ENCODE measurements around the gene SERPINF2. TPM values are rescaled to one million over a fixed set of nuclear protein-coding genes. Genes with fewer than 3 reads are reported as not detected.
"Not testable (repeated sequence)": the region's sequence is repeated elsewhere in the genome, so short reads cannot be mapped to it uniquely, and the experiment has no call there.

The SERPINF2 gene
- total RNA-seq, 1 donor from 2014 or later, result 1.2 TPM

DNA sequence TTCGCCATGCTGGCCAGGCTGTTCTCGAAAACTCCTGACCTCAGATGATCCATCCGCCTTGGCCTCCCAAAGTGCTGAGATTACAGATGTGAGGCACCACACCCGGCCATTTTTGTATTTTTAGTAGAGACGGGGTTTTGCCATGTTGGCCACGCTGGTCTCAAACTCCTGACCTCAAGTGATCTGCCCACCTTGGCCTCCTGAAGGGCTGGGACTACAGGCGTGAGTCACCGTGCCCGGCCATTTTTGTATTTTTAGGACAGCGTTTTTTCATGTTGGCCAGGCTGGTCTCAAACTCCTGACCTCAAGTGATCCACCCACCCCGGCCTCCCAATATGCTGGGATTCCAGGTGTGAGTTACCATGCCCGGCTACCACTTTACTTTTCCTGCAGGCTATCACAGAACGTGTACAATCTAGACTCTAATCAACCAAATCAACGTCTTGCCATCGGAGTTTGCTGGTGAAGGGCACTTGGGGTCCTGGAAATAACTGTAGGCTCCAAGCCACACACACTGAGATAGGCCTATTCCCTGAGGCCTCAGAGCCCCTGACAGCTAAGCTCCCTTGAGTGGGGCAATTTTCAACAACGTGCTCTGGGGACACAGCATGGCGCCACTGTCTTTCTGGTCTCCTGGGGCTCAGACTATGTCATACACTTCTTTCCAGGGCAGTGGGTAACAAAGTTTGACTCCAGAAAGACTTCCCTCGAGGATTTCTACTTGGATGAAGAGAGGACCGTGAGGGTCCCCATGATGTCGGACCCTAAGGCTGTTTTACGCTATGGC, 31.9 kb downstream of the SERPINF2 start:
- DNase-seq (ENCODE audit: low spot score), result no peak
- intact Hi-C loops (cut with DNase I), result no loop called here

DNA sequence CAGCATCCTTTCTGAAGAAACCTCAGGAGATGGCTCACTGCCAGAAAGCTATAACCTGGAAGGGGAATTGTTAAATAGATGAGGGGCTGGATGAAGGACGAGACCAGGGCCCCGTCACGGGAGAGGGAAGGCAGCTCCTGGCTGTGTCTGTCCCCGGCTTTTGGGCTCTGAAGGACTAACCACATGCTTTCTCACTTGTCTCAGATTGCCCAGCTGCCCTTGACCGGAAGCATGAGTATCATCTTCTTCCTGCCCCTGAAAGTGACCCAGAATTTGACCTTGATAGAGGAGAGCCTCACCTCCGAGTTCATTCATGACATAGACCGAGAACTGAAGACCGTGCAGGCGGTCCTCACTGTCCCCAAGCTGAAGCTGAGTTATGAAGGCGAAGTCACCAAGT, 33.7 kb downstream of the SERPINF2 start:
- intact Hi-C loops (cut with DNase I), result no loop called here
- DNase-seq (ENCODE audit: low spot score), result no peak

DNA sequence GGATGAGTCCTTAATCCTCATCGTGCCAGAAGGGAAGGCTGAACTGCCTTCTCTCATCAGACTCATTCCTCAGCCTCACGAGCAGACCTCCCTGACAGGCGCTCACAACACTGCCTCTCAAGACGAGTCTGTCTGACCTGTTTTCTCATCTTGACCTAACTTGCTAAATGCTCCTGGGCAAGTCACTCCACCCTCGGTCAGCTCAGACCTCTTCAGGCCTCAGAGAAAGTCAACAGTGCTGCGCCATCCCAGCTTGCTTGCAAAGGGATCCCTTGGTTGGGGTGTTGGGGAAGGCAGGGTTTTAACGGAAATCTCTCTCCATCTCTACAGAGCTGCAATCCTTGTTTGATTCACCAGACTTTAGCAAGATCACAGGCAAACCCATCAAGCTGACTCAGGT, 34.2 kb downstream of the SERPINF2 start:
- DNase-seq (ENCODE audit: low spot score), result no peak
- intact Hi-C loops (cut with DNase I), result no loop called here

DNA sequence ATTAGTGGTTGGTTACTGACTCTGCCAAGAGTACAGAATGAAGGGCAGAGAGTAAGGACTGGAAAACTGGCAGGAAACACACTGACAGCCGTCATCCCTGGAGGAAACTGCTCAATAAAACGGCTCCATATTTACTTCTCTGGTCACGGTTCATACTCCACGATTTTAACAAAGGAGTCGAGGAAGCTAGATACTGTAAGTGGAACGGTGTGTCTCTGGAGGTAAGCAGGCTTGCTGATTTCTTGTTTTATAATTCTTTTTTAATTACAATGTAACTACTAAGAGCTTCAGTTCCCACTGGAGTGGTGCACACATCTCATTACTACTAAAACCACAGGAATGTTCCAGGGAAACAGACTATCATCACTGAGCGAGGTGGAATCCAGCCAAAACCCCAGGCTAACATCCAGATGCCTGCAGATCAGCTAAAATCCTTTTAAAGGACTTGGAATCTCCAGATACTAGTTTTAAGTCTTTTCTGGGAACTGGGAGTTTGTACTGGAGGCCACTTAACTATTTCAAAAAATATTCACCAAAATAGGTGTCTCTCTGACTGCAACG, 37.0 kb downstream of the SERPINF2 start:
- no peak for DNase-seq (ENCODE audit: low spot score)
- intact Hi-C loops (cut with DNase I), result loop anchor here (5.0 kb wide), 2 partner anchors 107 to 202 kb away; no protein-coding TSS in a partner anchor

DNA sequence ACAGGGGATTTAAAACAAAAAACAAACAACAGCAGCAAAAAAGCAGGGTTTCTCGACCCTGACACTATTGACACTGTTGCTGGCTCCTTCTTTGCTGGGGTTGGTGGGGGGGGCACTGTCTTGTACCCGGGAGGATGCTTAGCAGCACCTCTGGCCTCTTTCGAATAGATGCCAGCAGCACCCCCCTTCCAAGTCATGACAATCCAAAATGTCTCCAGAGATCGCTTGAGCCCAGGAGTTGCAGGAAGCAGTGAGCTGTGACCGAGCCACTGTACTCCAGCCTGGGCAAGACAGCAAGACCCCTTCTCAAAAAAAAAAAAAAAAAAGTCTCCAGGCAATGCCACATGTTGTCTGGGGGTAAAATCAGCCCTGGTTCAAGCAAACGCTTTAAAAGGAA, 39.5 kb downstream of the SERPINF2 start:
- intact Hi-C loops (cut with DNase I), result loop anchor here (2.0 to 5.0 kb wide), 4 partner anchors 57 to 205 kb away; partner anchors contain the start of gene WDR81
- DNase-seq (ENCODE audit: low spot score), result no peak

DNA sequence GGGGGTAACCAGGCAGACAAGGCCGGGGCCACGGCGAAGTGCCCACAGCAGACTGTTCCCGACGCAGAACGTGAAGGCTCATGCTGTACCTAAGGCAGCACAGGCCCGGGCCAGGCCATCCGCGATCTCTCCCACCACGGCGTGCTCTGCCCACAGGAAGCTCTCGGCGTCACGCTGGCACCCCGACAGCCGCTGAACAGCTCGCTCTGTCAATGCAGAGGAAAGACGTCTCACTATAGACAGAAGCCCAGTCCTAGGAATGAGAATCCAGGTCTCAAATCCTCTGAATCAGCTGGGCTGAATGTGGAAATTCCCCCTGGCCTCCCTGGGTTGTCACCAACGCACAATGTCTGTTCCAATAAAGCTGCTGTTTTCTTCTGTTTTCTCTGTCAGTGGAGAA, 40.6 kb downstream of the SERPINF2 start:
- intact Hi-C loops (cut with DNase I), result loop anchor here (2.0 to 5.0 kb wide), 4 partner anchors 58 to 206 kb away; partner anchors contain the start of gene WDR81
- DNase-seq (ENCODE audit: low spot score), result no peak

DNA sequence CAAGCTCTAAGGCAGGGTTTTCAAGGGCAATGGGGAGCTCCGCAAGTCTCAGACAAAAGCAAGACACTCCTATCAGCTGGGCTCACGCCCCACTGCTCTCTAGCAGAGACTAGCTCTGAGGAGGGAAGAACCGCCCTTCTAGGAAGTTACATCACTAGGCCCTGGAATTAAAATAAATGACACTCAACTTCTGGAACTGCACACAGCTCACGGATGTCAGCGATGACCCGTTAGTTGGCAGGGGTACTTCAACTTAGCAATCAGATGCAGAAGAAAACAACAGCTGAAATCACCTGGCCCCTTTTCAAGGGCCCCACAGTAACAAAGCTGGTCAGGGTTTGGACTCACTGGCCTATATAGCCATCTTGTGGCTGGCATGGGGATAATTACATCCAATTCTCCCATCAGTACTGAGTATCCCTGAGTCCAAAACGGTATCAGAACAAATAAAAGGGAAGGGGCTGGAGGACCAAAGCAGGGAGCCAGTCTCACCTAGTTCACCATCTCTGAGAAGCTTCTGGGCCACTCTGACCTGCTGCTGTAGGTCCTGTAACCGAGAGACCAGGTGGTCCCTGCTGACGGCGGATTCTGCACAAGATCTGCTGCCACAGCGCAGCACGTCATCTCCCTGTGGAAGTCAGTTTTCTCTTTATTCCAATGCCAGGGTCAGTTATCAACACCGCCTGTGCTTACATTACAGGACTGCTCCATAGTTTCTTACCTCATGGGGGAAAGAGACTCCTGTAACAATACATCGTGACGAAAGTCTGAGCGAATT, 41.4 kb downstream of the SERPINF2 start:
- peak; percentile 83 for DNase-seq (ENCODE audit: low spot score)
- intact Hi-C loops (cut with DNase I), result loop anchor here (2.0 to 5.0 kb wide), 4 partner anchors 59 to 207 kb away; partner anchors contain the start of gene WDR81

DNA sequence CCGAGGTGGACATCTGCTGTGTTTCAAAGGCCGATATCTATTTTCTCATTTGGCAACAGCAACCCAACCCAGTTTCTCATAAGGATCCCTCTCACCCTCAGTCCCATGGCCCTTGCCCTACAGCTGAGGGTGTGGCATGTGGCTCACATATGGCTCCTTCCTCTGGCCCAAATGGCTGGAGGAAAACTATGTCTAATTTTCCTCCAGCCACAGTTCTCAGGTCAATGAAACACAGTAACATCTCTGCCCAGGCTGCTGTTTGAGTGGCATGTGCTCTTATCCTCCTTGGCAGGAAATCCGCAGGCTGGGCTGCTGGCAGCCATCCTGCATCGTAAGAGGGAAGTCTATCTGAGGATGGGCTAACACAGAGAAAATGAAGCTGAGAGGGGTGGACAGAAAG, 43.3 kb downstream of the SERPINF2 start:
- no peak for DNase-seq (ENCODE audit: low spot score)
- intact Hi-C loops (cut with DNase I), result no loop called here

DNA sequence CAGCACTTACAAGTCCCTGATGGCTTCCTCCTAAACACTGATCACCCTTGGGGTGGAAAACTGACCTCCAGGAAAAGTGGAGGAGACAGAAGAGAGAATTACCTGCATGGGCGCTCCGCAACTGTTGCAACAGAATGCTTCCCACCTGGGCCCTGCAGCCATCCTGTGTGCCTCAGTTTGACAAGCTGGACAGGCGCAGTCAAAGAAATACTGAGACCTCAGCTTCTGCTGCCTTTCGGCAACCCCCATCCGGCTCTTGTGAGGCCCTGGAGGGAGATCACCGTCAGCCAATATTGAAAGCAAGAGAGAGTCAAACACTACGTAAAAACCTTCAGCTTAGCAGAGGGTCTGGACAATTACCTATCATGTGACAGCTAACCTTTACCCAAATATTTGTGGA, 44.0 kb downstream of the SERPINF2 start:
- DNase-seq (ENCODE audit: low spot score), result no peak
- intact Hi-C loops (cut with DNase I), result no loop called here

DNA sequence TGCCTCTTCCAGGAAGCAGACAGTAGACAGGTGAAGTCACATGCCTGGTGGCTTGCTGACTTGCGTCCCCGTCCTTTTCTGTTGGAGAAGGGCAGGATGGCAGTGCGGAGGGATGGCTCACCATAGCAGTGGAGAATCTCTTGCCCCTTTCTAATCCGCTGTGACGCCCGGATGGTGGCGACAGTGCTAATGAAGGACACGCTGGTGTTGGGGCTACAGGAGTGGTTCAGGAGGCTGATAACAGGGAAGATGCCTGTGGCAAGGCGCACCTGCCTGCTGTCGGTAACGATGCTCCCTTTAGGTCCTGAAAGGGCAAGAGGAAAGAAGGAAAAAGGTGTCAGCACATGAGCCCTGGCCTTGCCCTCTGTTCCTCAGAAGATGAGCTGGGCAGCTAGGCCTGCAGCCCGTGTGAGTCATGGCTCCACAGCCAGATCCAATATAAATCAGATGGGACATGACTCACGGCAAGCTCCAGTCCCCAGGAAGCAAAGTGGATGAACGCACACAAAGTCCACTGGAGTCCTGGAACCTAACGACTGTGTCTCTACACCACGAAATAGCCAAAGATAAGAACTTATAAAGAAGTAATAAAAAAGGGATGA, 44.7 kb downstream of the SERPINF2 start:
- intact Hi-C loops (cut with DNase I), result no loop called here
- DNase-seq (ENCODE audit: low spot score), result peak; percentile 83

DNA sequence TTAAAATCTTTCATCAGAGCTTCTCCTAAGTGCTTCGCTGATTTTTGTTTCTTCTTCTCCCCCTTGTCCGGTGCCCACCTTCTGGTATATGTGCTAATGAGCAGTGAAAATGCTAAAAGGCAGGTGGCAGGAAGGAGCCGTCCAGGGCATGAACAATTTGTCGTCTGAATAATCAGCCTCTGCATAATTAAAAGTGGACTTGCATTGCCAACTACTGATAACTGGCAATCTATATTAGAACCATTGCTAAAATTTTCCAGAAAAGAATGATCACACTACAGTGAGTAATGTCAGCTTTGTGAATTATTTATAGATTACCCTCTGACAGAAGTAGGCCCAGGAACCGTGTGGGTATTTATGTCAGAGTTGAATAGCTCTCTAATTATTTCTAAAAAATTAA, 47.3 kb downstream of the SERPINF2 start:
- no peak for DNase-seq (ENCODE audit: low spot score)
- intact Hi-C loops (cut with DNase I), result no loop called here

DNA sequence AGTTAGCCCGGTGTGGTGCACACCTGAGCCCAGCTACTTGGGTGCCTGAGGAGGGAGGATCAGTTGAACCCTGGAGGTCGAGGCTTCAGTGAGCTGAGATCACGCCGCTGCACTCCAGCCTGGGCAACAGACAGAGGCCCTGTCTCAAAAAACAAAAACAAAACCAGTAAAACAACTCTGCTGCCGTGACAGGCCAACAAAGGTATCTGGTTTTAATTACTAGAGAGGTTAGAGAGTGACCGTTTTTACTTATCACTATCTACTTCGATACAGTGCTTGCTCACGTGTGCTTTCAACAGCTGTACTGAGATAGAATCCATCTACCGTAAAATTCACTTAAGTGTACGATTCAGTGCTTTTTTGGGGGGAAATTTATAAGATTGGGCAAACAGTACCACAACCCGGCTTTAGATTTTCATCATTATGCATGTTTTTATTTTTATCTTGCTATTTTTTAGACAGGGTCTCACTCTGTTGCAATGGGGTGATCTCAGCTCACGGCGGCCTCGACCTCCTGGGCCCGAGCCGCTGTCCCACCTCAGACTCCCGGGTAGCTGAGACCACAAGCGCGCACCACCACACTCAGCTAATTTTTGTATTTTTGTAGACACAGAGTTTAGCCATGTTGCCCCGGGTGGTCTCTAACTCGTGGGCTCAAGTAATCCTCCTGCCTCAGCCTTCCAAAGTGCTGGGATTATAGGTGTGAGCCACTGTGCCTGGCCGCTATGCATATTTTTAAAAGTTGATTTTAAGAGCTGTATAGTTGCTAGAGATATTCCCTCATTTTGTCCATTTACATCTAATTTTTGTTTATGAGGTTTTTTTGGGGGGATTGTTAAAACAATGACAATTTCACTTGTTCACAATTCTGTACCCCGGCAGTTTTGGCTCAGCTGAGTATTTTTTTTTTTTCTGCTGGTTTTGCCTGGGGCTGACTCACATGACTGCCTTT, 50.1 kb downstream of the SERPINF2 start:
- intact Hi-C loops (cut with DNase I), result no loop called here
- DNase-seq (ENCODE audit: low spot score), result no peak

DNA sequence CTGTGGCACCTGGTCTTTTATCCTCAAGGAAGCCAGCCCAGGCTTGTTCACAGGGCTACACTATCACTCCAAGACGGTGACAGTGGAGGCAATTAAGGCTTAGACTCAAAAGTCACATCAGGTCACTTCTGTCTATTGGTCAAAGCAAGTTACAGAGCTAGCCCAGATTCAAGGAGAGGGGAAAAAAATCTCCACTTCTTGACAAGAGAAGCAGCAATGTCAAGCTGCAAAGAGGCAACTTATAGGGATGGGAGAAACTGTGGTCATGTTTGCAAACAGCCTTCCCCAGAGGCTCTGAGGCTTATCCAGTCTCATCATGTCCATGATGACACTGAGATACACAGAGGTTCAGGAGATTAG, 50.8 kb downstream of the SERPINF2 start:
- no peak for DNase-seq (ENCODE audit: low spot score)
- intact Hi-C loops (cut with DNase I), result no loop called here

DNA sequence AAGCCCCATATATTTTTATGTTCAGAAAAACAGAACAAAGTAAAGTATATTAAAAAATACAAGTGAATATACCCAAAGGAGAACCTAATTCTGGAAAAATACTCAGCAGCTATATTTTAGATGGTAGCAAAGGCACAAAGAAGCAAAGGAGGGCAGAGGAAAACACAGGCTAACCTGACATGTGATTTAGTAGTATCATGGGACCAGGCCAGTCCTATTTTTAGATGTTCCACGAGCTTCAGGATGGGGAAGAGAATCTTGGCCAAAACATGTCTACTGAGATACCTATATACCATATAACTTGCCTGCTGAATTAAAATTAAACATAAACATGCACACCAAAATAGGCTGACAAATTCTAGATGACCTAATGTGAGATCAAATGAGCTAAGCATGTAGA, 54.1 kb downstream of the SERPINF2 start:
- no peak for DNase-seq (ENCODE audit: low spot score)
- intact Hi-C loops (cut with DNase I), result loop anchor here (5.0 kb wide), 1 partner anchor 51 kb away; no protein-coding TSS in a partner anchor

DNA sequence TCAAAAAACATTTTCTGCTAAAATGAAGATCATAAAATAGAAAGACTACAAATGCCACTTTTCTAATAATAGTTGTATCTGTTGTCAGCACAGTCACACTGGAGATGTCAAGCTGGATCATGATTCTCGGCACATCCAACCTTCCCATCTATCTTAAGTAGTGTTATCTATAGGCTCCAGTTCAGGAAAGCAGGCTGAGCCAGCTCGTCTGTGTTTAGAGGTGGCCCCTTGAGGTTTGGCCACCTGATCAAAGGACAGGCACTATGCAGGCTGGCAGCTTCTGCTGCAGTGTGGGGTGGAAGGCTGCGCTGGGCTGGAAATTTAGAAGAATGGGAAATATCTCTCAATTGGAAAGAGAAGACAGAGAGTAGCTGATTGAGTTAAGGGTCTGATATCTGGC, 54.7 kb downstream of the SERPINF2 start:
- intact Hi-C loops (cut with DNase I), result loop anchor here (5.0 kb wide), 1 partner anchor 50 kb away; no protein-coding TSS in a partner anchor

DNA sequence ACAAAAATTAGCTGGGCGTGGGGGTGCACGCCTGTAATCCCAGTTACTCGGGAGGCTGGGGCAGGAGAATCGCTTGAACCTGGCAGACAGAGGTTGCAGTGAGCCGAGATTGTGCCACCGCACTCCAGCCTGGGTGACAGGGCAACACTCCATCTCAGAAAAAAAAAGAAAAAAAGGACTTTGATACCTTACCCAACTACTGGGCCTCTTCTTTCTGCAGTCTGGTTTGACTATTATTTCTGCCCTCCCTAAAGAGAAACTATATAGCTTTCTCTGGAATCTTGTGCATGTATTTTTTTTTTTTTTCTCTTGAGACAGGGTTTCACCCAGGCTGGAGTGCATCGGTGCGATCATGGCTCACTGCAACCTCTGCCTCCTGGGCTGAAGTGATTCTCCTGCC, 55.2 kb downstream of the SERPINF2 start:
- DNase-seq (ENCODE audit: low spot score), result not testable (repeated sequence)
- intact Hi-C loops (cut with DNase I), result loop anchor here (5.0 kb wide), 1 partner anchor 49 kb away; no protein-coding TSS in a partner anchor

More for the DNA sequence above, 54.7 kb downstream of the SERPINF2 start:
- no peak for DNase-seq (ENCODE audit: low spot score)

DNA sequence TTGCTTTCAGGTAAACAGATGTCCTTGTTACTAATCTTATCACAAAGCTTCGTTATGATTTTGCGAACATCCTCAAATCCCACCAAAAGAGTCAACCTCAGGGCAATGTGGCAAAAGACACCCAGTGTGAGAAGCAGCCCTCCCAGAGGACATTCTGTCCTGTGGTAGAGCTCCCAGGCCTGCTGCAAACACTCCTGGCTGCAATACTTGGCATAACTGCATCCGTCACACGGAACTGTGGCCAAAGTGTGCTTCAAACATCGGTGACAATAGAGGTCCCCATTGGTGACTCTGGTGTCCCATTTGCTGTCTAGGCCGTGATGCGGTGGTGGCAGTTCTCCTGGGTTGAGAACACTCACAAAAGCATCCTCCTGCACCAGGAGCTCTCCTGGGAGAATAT, 57.6 kb downstream of the SERPINF2 start:
- intact Hi-C loops (cut with DNase I), result no loop called here
- DNase-seq (ENCODE audit: low spot score), result no peak

DNA sequence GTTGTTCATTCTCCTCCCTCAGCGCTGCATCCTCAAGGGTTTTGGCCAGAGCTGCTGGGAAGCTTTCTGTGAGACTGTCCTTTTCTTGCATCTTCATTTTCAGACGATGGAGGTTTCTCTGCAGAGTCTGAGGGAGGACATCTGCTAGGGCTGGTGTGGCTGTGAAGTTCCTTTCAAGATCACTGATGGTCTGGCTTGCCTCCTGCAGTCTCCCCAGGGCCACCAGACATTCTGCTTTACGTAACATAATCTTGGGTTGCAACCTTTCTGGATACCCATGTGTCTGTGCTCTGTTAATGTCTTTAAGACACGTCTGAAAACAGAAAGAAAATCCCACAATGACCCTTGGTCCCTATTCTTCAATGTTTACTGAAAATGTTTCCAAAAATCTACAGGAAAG, 58.0 kb downstream of the SERPINF2 start:
- DNase-seq (ENCODE audit: low spot score), result no peak
- intact Hi-C loops (cut with DNase I), result no loop called here

DNA sequence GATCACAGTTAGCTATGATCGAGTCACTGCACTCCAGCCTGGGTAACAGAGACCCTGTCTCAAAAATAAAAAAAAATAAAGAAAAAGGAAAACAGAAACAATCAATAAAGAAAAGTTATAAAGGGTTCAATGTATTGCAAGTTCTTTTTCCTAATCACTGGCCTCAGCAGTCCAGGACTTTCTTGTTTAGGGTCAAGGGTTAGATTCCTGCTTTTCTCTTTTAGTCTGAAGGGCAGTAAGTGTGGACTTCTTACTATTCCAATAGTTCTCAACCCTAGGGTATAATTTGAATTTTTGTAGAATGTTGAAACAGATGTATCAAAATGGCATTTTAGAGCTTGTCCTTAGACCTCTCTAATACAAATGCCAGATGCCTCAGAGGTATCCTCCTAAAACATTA, 59.8 kb downstream of the SERPINF2 start:
- no peak for DNase-seq (ENCODE audit: low spot score)
- intact Hi-C loops (cut with DNase I), result no loop called here
